Stimulated activated CD8-positive, alpha-beta memory T cell treated with anti-CD3 and anti-CD28 coated beads, Interleukin-2, amount 100 ng/mL, for 48 hours (primary cell): ENCODE results near the gene FTCD.
"Not testable (repeated sequence)": the region's sequence is repeated elsewhere in the genome, so short reads cannot be mapped to it uniquely, and the experiment has no call there.

Experiments used
- DNase-seq, 2 donors: peaks; one replicate each; pipeline ENCODE4 v3.0.0-alpha.2; 2020; ENCODE audit warnings: low read depth in 2 of 2

Gene FTCD

GRCh38 chr21:46188226-46189212, 33.1 kb upstream of the FTCD start:
- no peak for DNase-seq

GRCh38 chr21:46187814-46188213, 32.4 kb upstream of the FTCD start:
- DNase-seq: no peak

- no peak for DNase-seq
These were observed 31.9 kb upstream of the FTCD start for GRCh38 chr21:46187261-46187660.

GRCh38 chr21:46185716-46186115, 30.3 kb upstream of the FTCD start:
- DNase-seq: no peak

- DNase-seq: peak; percentile 44 to 66
These were observed 29.5 kb upstream of the FTCD start for GRCh38 chr21:46184625-46185555.

- peak in 1 of 2 donors; percentile 53 for DNase-seq
These were observed 28.7 kb upstream of the FTCD start, which contains the start of gene SPATC1L for GRCh38 chr21:46183910-46184624. SPATC1L (minus strand) TSS chr21:46184459; CDS start chr21:46182816, 1,643 bp downstream.

GRCh38 chr21:46183337-46183909, 28.0 kb upstream of the FTCD start:
- DNase-seq: not testable (repeated sequence)

- DNase-seq: no peak
These were observed 27.4 kb upstream of the FTCD start for GRCh38 chr21:46182548-46183336.

- DNase-seq: no peak
These were observed 26.7 kb upstream of the FTCD start for GRCh38 chr21:46181953-46182547.

- DNase-seq: no peak
These were observed 26.1 kb upstream of the FTCD start for GRCh38 chr21:46181436-46181835.

- no peak for DNase-seq
These were observed 25.5 kb upstream of the FTCD start for GRCh38 chr21:46180778-46181391.

GRCh38 chr21:46180079-46180722, 24.8 kb upstream of the FTCD start:
- no peak for DNase-seq

- DNase-seq: no peak
These were observed 24.3 kb upstream of the FTCD start for GRCh38 chr21:46179708-46180078.

GRCh38 chr21:46178961-46179360, 23.6 kb upstream of the FTCD start:
- no peak for DNase-seq

GRCh38 chr21:46176443-46177129, 21.2 kb upstream of the FTCD start:
- DNase-seq: not testable (repeated sequence)

- DNase-seq: no peak
These were observed 18.2 kb upstream of the FTCD start for GRCh38 chr21:46173573-46173972.

GRCh38 chr21:46172863-46173528, 17.6 kb upstream of the FTCD start:
- no peak for DNase-seq
